Erythroblast (primary cell): ENCODE results near the gene CLIC6.

Experiments
- GATA1 ChIP-seq: IDR thresholded peaks from 2 replicates; pipeline ENCODE4 v1.6.1; 2011; ENCODE audit warnings: low read depth, mild to moderate bottlenecking, control low read depth, low read length, moderate library complexity
- POLR2A ChIP-seq: IDR thresholded peaks from 2 replicates; pipeline ENCODE4 v1.6.1; 2011; ENCODE audit warnings: mild to moderate bottlenecking, low read length

DNA sequence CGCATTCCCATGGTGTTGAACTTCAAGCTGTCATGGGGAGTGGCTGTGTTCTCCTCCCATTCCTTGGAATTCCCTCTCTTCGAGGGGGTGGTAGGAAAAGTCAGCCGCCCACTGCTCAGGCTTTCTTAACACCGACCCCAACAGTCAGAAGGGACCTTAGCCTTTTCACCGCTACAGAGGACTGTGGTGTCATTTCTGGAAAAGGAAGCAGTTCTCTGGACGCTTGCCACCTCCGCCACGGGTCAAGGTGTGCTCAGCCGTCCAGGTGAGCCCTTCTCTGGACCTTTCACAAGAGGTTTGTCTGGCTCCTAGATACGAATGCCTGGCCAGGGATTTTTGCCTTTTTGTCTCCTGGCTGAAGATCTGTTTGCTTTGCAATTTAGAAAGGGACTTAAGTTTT, 31.8 kb downstream of the CLIC6 start:
- no peak for TF ChIP-seq POLR2A
- TF ChIP-seq GATA1 = no peak
